Panc1 (cell line): Measurements from ENCODE around the gene CTSO.

Experiments
- POLR2AphosphoS5 ChIP-seq: IDR thresholded peaks from 2 replicates; pipeline ENCODE4 v1.6.1; 2012; ENCODE audit warnings: mild to moderate bottlenecking, low read depth, low read length, moderate library complexity
- SIN3A ChIP-seq: IDR thresholded peaks from 2 replicates; pipeline ENCODE4 v1.6.1; 2012; ENCODE audit warnings: low read depth, mild to moderate bottlenecking, low read length, moderate library complexity, borderline replicate concordance; ENCODE audit not compliant: insufficient read depth
- TF ChIP-seq, protein P1 (sequence below): fragments of 450-650 bp; IDR thresholded peaks from 2 replicates; pipeline ENCODE4 v1.5.1; 2017; ENCODE audit warnings: mild to moderate bottlenecking

DNA sequence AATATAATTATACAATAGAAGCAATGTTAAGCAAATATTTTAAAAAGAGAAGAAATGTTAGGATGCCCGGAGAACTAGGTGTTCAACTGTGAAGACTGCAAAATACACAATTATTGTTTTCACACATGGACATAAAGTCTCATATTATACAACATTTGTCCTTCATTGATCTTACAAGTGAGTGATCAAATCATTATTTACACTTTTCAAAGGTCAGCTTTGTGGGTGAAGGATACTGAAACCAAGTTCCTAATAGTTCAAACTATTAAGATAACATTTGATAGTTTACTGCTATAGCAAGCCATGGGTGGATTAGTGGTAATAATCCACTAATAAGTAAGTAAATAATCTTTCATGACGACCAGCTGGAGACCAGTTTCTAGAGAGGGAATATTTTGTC lies 23.3 kb downstream of the CTSO start:
- TF ChIP-seq, protein P1, sequence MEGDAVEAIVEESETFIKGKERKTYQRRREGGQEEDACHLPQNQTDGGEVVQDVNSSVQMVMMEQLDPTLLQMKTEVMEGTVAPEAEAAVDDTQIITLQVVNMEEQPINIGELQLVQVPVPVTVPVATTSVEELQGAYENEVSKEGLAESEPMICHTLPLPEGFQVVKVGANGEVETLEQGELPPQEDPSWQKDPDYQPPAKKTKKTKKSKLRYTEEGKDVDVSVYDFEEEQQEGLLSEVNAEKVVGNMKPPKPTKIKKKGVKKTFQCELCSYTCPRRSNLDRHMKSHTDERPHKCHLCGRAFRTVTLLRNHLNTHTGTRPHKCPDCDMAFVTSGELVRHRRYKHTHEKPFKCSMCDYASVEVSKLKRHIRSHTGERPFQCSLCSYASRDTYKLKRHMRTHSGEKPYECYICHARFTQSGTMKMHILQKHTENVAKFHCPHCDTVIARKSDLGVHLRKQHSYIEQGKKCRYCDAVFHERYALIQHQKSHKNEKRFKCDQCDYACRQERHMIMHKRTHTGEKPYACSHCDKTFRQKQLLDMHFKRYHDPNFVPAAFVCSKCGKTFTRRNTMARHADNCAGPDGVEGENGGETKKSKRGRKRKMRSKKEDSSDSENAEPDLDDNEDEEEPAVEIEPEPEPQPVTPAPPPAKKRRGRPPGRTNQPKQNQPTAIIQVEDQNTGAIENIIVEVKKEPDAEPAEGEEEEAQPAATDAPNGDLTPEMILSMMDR: no peak
- TF ChIP-seq POLR2AphosphoS5 (no peak), SIN3A (no peak)
